CD14-positive monocyte (primary cell): ENCODE results near the gene PIP4K2C. TPM values are rescaled to one million over a fixed set of nuclear protein-coding genes. Genes with fewer than 3 reads are reported as not detected.

Experiments used
- DNase-seq, 3 donors: peaks; one replicate each; pipeline ENCODE4 v3.0.0-alpha.2; 2011 to 2022
- H2AFZ ChIP-seq: 2 replicates; pipeline ENCODE4 v1.6.0; 2012; ENCODE audit warnings: mild to moderate bottlenecking, low read depth, low read length, inconsistent platforms; ENCODE audit not compliant: insufficient read depth, poor library complexity, severe bottlenecking
- H3K27ac ChIP-seq, 2 donors: 1 replicate in 1 of 2; 2 replicates in 1 of 2; pipeline ENCODE4 v1.5.1; 2012 to 2013; ENCODE audit warnings: low read length in 2 of 2, control low read depth in 1 of 2, inconsistent platforms in 1 of 2, low read depth in 1 of 2, mild to moderate bottlenecking in 1 of 2
- H3K27me3 ChIP-seq, 2 donors: one replicate each; pipeline versions ENCODE4 v1.6.0 to v1.6.1; 2011 to 2013; ENCODE audit warnings: low read length in 2 of 2; ENCODE audit not compliant: control insufficient read depth in 2 of 2, insufficient read depth in 2 of 2
- H3K36me3 ChIP-seq, 2 donors: replicated peaks in 1 of 2; 1 replicate in 1 of 2; 2 replicates in 1 of 2; pipeline versions ENCODE4 v1.5.1 to v1.6.1; 2012 to 2013; ENCODE audit warnings: low read length in 2 of 2, control low read depth in 1 of 2, inconsistent platforms in 1 of 2, mild to moderate bottlenecking in 1 of 2; ENCODE audit not compliant: insufficient read depth in 2 of 2, control insufficient read depth in 1 of 2
- H3K4me1 ChIP-seq, 2 donors: 1 replicate in 1 of 2; 2 replicates in 1 of 2; pipeline versions ENCODE4 v1.5.1 to v1.6.1; 2012 to 2013; ENCODE audit warnings: low read length in 2 of 2, control low read depth in 1 of 2, inconsistent platforms in 1 of 2, mild to moderate bottlenecking in 1 of 2, moderate library complexity in 1 of 2; ENCODE audit not compliant: insufficient read depth in 2 of 2, control insufficient read depth in 1 of 2
- H3K4me2 ChIP-seq: replicated peaks from 2 replicates; pipeline ENCODE3; 2012; ENCODE audit warnings: low read length, moderate library complexity, mild to moderate bottlenecking; ENCODE audit not compliant: poor library complexity, severe bottlenecking; ENCODE audit errors: extremely low read depth
- H3K4me3 ChIP-seq, 3 experiments: fragments of 200-600 bp in 1 of 3; sonication (generic) in 1 of 3; replicated peaks in 1 of 3; 1 replicate in 2 of 3; 2 replicates in 1 of 3; pipeline ENCODE4 v1.5.1; 2011 to 2013; ENCODE audit warnings: low read length in 3 of 3, mild to moderate bottlenecking in 3 of 3, control low read depth in 2 of 3, low read depth in 2 of 3, inconsistent platforms in 1 of 3, moderate library complexity in 1 of 3
- H3K79me2 ChIP-seq: 2 replicates; pipeline ENCODE4 v1.6.0; 2012; ENCODE audit warnings: mild to moderate bottlenecking, control low read depth, inconsistent platforms, low read length, moderate library complexity; ENCODE audit not compliant: insufficient read depth
- H3K9ac ChIP-seq: 2 replicates; pipeline ENCODE4 v1.6.0; 2017; ENCODE audit warnings: low read length, mild to moderate bottlenecking; ENCODE audit not compliant: insufficient read depth, poor library complexity, severe bottlenecking
- H3K9me3 ChIP-seq, 2 donors: replicated peaks in 1 of 2; 1 replicate in 1 of 2; 2 replicates in 1 of 2; pipeline versions ENCODE4 v1.5.1 to v1.6.1; 2012 to 2013; ENCODE audit warnings: low read length in 2 of 2, control low read depth in 1 of 2; ENCODE audit not compliant: control insufficient read depth in 1 of 2, insufficient read depth in 1 of 2
- H4K20me1 ChIP-seq: 2 replicates; pipeline ENCODE4 v1.6.0; 2012; ENCODE audit warnings: mild to moderate bottlenecking, low read length, control low read depth, moderate library complexity; ENCODE audit not compliant: insufficient read depth
- H3K27ac Mint-ChIP-seq, 7 donors: one replicate each; pipeline ENCODE4 v1.8.0; 2020; ENCODE audit warnings: mild to moderate bottlenecking in 7 of 7, mixed read lengths in 7 of 7, moderate library complexity in 6 of 7, inconsistent platforms in 2 of 7
- H3K27me3 Mint-ChIP-seq, 3 donors: one replicate each; pipeline ENCODE4 v1.8.0; 2021 to 2022; ENCODE audit warnings: low read depth in 3 of 3, mild to moderate bottlenecking in 3 of 3, mixed read lengths in 3 of 3, moderate library complexity in 3 of 3, inconsistent platforms in 1 of 3
- H3K36me3 Mint-ChIP-seq, 2 donors: one replicate each; pipeline ENCODE4 v1.8.0; 2020; ENCODE audit warnings: mixed read lengths in 2 of 2, inconsistent platforms in 1 of 2, mild to moderate bottlenecking in 1 of 2
- H3K4me1 Mint-ChIP-seq: one replicate; pipeline ENCODE4 v1.8.0; 2020; ENCODE audit warnings: mild to moderate bottlenecking, mixed read lengths
- H3K4me3 Mint-ChIP-seq, 2 donors: one replicate each; pipeline ENCODE4 v1.8.0; 2020; ENCODE audit warnings: mild to moderate bottlenecking in 2 of 2, mixed read lengths in 2 of 2, moderate library complexity in 1 of 2
- H3K9me3 Mint-ChIP-seq, 7 donors: one replicate each; pipeline ENCODE4 v1.8.0; 2020 to 2022; ENCODE audit warnings: mixed read lengths in 7 of 7, mild to moderate bottlenecking in 6 of 7, moderate library complexity in 6 of 7, inconsistent platforms in 2 of 7
- WGBS: methylation state at CpG from one replicate; pipeline ENCODE4 v1.1.5; 2013; ENCODE audit warnings: missing lambda C conversion rate; ENCODE audit not compliant: insufficient coverage; 5-methylcytosine and 5-hydroxymethylcytosine counted together
- intact Hi-C, 2 donors: fragments of 100-400 bp; cut with micrococcal nuclease; formaldehyde crosslinking; loops; one replicate each; pipeline versions ENCODE4 v1.15.0 to v1.15.1; 2023
- polyA plus RNA-seq, 3 donors: library from polyadenylated mRNA; depleted of rRNA in 1 of 3; unstranded in 2 of 3; stranded (reverse) in 1 of 3; fragments of 300-500 nt in 2 of 3; fragments of >200 nt in 1 of 3; fragmentation: Illumina TruSeq in 2 of 3; gene quantifications; 1 replicate in 2 of 3; 2 replicates in 1 of 3; pipeline ENCODE4 v1.2.3, GENCODE V29; 2012 to 2021
- TF ChIP-seq, protein P1 (sequence below): fragments of 200-600 bp; IDR thresholded peaks from one replicate; pipeline ENCODE4 v1.8.0; 2022; ENCODE audit warnings: antibody characterized with exemption, mild to moderate bottlenecking

The PIP4K2C gene
- polyA plus RNA-seq, 3 donors, result 12.3 to 18.6 (median 16.9) TPM

GRCh38 chr12:57553343-57554202, 37.4 kb upstream of the PIP4K2C start:
- H3K27ac Mint-ChIP-seq, result no peak overlapping the region
- H3K9ac ChIP-seq, result no peak overlapping the region

DNA sequence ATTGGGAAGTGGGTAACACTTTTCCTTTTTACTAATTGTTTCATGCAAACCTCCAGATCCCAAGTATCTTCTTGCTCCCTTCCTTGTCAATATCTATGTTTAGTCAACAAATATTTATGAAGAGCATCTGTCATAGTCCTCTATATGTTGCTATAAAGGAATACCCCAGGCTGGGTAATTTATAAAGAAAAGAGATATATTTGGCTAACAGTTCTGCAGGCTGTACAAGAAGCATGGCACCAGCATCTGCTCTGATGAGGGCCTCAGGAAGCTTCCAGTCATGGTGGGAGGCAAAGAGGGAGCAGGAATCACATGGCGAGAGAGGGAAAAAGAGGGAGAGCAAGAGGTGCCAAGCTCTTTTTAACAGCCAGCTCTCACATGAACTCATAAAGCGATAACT, 36.5 kb upstream of the PIP4K2C start:
- Mint-ChIP-seq H3K4me3 (peak overlapping the region in 1 of 2 donors; percentile 21), H3K27me3 (peaks cover 30 to 40% (median 33%) of the 10 kb centered on the region in 3 donors), H3K4me1 (peaks cover 8% of the 10 kb centered on the region), H3K36me3 (peaks cover 4 to 5% of the 10 kb centered on the region in 2 donors), H3K27ac (no peak overlapping the region), H3K9me3 (peaks cover 0 to 11% (median 0%) of the 10 kb centered on the region in 7 donors)
- Histone ChIP-seq H3K27me3 (peaks cover 19 to 24% of the 10 kb centered on the region in 2 donors), H3K4me3 (no peak overlapping the region), H3K4me2 (no peak overlapping the region), H3K9me3 (no peaks in the 10 kb centered on the region), H4K20me1 (no peaks in the 10 kb centered on the region), H3K9ac (no peak overlapping the region), H2AFZ (no peak overlapping the region), H3K36me3 (no peaks in the 10 kb centered on the region), H3K4me1 (peaks cover 4 to 10% of the 10 kb centered on the region in 2 donors), H3K27ac (no peak overlapping the region), H3K79me2 (no peaks in the 10 kb centered on the region)
- TF ChIP-seq, protein P1, sequence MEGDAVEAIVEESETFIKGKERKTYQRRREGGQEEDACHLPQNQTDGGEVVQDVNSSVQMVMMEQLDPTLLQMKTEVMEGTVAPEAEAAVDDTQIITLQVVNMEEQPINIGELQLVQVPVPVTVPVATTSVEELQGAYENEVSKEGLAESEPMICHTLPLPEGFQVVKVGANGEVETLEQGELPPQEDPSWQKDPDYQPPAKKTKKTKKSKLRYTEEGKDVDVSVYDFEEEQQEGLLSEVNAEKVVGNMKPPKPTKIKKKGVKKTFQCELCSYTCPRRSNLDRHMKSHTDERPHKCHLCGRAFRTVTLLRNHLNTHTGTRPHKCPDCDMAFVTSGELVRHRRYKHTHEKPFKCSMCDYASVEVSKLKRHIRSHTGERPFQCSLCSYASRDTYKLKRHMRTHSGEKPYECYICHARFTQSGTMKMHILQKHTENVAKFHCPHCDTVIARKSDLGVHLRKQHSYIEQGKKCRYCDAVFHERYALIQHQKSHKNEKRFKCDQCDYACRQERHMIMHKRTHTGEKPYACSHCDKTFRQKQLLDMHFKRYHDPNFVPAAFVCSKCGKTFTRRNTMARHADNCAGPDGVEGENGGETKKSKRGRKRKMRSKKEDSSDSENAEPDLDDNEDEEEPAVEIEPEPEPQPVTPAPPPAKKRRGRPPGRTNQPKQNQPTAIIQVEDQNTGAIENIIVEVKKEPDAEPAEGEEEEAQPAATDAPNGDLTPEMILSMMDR, result no peak
- no peak for DNase-seq
- no CpG with 5 or more reads among the region's 2 CpGs for WGBS
- intact Hi-C loops, result no loop called here

More at GRCh38 chr12:57553343-57554202, 37.4 kb upstream of the PIP4K2C start:
- H3K36me3 ChIP-seq, result no peaks in the 10 kb centered on the region
- no peaks in the 10 kb centered on the region for H3K79me2 ChIP-seq
- Mint-ChIP-seq H3K4me1 (peaks cover 15% of the 10 kb centered on the region), H3K27me3 (peaks cover 39 to 45% (median 42%) of the 10 kb centered on the region in 3 donors), H3K36me3 (peaks cover 4 to 8% of the 10 kb centered on the region in 2 donors), H3K9me3 (peaks cover 0 to 11% (median 2%) of the 10 kb centered on the region in 7 donors), H3K4me3 (no peak overlapping the region)
- 95% methylated on average over 4 of the region's 7 CpGs for WGBS
- intact Hi-C loops, result no loop called here
- TF ChIP-seq, protein P1, result no peak
- no peak for DNase-seq
- H3K4me2 ChIP-seq, result no peak overlapping the region
- H3K27ac ChIP-seq, result no peak overlapping the region
- H4K20me1 ChIP-seq, result no peaks in the 10 kb centered on the region
- no peaks in the 10 kb centered on the region for H3K9me3 ChIP-seq
- peaks cover 4 to 11% of the 10 kb centered on the region in 2 donors for H3K4me1 ChIP-seq
- H3K4me3 ChIP-seq, result no peak overlapping the region
- H2AFZ ChIP-seq, result no peak overlapping the region
- peaks cover 28 to 33% of the 10 kb centered on the region in 2 donors for H3K27me3 ChIP-seq
